ENCODE measurements around the gene TBC1D12.

Gene TBC1D12

GRCh38 chr10:94366382-94366781 lies 36.0 kb upstream of the TBC1D12 start:
- TF ChIP-seq EZH2phosphoT487 (conservative IDR thresholded peaks at IDR 0.05; ENCODE audit: low read length) (no peak), CTCF (IDR thresholded peaks at IDR 0.05; ENCODE audit: insufficient read depth, low read length, poor library complexity, severe bottlenecking) (no peak)
- Histone ChIP-seq H3K36me3 (ENCODE audit: low read length) (no peaks in the 10 kb centered on the region), H3K9me2 (replicated peaks; ENCODE audit: insufficient read depth, low read length) (no peaks in the 10 kb centered on the region), H3K4me2 (ENCODE audit: low read depth, low read length, poor library complexity, severe bottlenecking) (no peak overlapping the region), H2AFZ (ENCODE audit: low read depth, low read length, severe bottlenecking) (no peak overlapping the region), H3K4me3 (ENCODE audit: insufficient read depth, low read length, poor library complexity, severe bottlenecking) (no peak overlapping the region), H3K27ac (ENCODE audit: low read depth, low read length) (no peak overlapping the region), H3K79me2 (ENCODE audit: insufficient read depth, low read length) (peaks cover 13% of the 10 kb centered on the region), H3K27me3 (ENCODE audit: low read length) (no peaks in the 10 kb centered on the region), H3K9ac (ENCODE audit: low read length) (no peak overlapping the region), H4K20me1 (ENCODE audit: low read depth, low read length) (no peaks in the 10 kb centered on the region), H3F3A (ENCODE audit: insufficient read depth) (no peaks in the 10 kb centered on the region), H3K9me3 (ENCODE audit: insufficient read depth, low read length) (no peaks in the 10 kb centered on the region)

- no peak overlapping the region for H3K27ac ChIP-seq (ENCODE audit: low read depth, low read length)
- H3K27me3 ChIP-seq (ENCODE audit: low read length) = no peaks in the 10 kb centered on the region
- H2AFZ ChIP-seq (ENCODE audit: low read depth, low read length, severe bottlenecking) = no peak overlapping the region
- H4K20me1 ChIP-seq (ENCODE audit: low read depth, low read length) = no peaks in the 10 kb centered on the region
- H3K9ac ChIP-seq (ENCODE audit: low read length) = no peak overlapping the region
- TF ChIP-seq EZH2phosphoT487 (conservative IDR thresholded peaks at IDR 0.05; ENCODE audit: low read length) (no peak), CTCF (IDR thresholded peaks at IDR 0.05; ENCODE audit: insufficient read depth, low read length, poor library complexity, severe bottlenecking) (no peak)
- H3K4me3 ChIP-seq (ENCODE audit: insufficient read depth, low read length, poor library complexity, severe bottlenecking) = no peak overlapping the region
- no peaks in the 10 kb centered on the region for H3F3A ChIP-seq (ENCODE audit: insufficient read depth)
- no peak overlapping the region for H3K4me2 ChIP-seq (ENCODE audit: low read depth, low read length, poor library complexity, severe bottlenecking)
- H3K36me3 ChIP-seq (ENCODE audit: low read length) = no peaks in the 10 kb centered on the region
- H3K79me2 ChIP-seq (ENCODE audit: insufficient read depth, low read length) = no peaks in the 10 kb centered on the region
- H3K9me2 ChIP-seq (replicated peaks; ENCODE audit: insufficient read depth, low read length) = no peaks in the 10 kb centered on the region
- no peaks in the 10 kb centered on the region for H3K9me3 ChIP-seq (ENCODE audit: insufficient read depth, low read length)
Measured at GRCh38 chr10:94370501-94370900, 31.8 kb upstream of the TBC1D12 start.

DNA sequence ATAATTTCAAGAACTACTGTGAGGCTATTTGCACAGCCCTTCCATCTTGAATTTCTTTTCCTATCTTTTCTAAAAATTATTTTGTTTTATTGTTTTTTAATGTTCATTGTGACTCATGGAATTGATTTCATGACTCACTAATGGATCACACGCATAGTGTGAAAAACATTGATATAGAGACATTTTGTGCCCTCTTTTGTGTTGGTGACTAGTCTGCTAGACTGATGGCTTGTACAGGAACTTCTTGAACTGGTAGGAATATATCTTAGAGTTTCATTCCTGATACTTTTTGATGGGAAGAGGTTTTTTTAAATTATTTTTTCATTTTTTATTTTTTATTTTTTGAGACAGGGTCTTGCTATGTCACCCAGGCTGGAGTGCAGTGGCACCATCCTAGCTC lies 27.0 kb upstream of the TBC1D12 start:
- H3K79me2 ChIP-seq (ENCODE audit: insufficient read depth, low read length) = no peaks in the 10 kb centered on the region
- H3K9ac ChIP-seq (ENCODE audit: low read length) = no peak overlapping the region
- no peaks in the 10 kb centered on the region for H3K27me3 ChIP-seq (ENCODE audit: low read length)
- H4K20me1 ChIP-seq (ENCODE audit: low read depth, low read length) = no peaks in the 10 kb centered on the region
- no peak overlapping the region for H3K4me2 ChIP-seq (ENCODE audit: low read depth, low read length, poor library complexity, severe bottlenecking)
- H3K9me3 ChIP-seq (ENCODE audit: insufficient read depth, low read length) = no peaks in the 10 kb centered on the region
- no peak overlapping the region for H3K4me3 ChIP-seq (ENCODE audit: insufficient read depth, low read length, poor library complexity, severe bottlenecking)
- H3K9me2 ChIP-seq (replicated peaks; ENCODE audit: insufficient read depth, low read length) = no peaks in the 10 kb centered on the region
- TF ChIP-seq EZH2phosphoT487 (conservative IDR thresholded peaks at IDR 0.05; ENCODE audit: low read length) = no peak
- TF ChIP-seq CTCF (IDR thresholded peaks at IDR 0.05; ENCODE audit: insufficient read depth, low read length, poor library complexity, severe bottlenecking) = no peak
- H3K27ac ChIP-seq (ENCODE audit: low read depth, low read length) = no peak overlapping the region
- H3K36me3 ChIP-seq (ENCODE audit: low read length) = no peaks in the 10 kb centered on the region
- no peaks in the 10 kb centered on the region for H3F3A ChIP-seq (ENCODE audit: insufficient read depth)
- no peak overlapping the region for H2AFZ ChIP-seq (ENCODE audit: low read depth, low read length, severe bottlenecking)

Data from SU-DHL-6 (cell line).